Measurements from ENCODE around the gene CDK5R1.
"Not testable (repeated sequence)": the region's sequence is repeated elsewhere in the genome, so short reads cannot be mapped to it uniquely, and the experiment has no call there.

CDK5R1 gene

DNA sequence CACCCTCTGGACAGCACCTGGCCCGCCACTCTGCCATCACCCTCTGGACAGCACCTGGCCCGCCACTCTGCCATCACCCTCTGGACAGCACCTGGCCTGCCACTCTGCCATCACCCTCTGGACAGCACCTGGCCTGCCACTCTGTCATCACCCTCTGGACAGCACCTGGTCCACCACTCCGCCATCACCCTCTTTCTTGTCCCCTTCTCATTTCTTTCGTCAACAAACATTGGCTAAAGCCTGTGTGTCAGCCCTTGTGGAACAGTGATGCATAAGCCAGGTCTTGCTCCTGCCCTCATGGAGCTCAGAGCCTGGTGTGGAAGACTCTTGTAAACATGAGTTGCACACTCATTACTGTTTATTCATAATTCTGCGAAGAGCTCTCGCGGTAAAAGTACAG, 31.2 kb downstream of the CDK5R1 start:
- no peak for DNase-seq (ENCODE audit: low read depth)

DNA sequence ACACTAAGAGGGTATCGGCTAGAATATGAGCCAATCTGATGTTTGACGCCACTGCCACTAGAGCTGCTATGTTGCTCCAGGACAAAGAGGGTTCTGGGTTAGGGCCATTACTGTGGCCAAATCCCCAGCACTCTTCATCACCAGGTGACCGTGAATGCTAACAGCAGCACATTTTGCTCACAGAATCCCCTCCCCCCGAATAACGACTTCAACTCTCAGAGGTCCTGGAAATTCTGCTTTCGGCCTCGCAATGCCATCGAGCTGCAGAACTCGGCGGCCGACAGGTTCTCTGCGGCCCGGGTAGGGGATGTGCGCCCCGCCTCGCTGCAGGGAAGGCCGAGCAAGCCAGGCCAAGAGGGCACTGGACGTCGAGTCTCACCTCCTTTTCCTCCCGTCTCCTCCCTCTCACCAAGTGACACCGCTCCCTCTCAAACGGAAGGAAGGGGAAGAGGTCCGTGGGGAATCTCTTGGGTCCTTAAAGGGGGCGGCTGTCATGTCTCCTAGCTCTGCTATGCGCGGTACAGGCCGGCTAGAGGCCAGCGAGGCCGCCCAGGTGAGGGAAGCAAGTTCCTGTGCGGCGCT, 31.9 kb downstream of the CDK5R1 start:
- no peak for DNase-seq (ENCODE audit: low read depth)

GRCh38 chr17:32519228-32520103, 32.7 kb downstream of the CDK5R1 start:
- no peak for DNase-seq (ENCODE audit: low read depth)

DNA sequence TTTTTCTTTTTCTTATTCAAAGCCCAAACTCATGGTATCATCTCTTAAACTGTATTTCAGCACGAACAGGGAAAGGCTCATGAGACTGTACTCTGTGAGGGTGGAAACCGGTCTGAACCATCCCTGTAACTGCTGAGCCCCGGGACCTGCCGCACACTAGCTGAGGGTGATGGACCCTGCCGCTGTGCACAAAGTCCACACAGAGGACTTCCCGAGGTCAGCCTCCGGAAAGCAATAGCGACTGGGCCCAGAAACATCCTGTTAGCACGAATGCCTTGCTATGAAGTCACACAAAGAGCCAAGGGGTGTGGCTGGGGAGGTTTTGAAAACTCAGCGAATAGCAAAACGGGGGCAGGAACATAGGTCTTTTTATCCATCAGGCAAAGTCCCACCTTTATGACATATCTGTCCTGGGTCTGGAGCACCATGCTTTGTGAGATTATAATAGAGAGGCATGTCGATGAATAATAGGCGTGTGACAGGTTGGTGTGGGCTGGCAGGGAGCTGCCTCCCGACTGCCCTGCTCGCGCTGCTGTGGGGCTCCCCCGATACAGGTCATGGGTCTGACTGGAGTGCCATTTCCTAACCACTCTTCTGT, 33.4 kb downstream of the CDK5R1 start:
- no peak for DNase-seq (ENCODE audit: low read depth)

DNA sequence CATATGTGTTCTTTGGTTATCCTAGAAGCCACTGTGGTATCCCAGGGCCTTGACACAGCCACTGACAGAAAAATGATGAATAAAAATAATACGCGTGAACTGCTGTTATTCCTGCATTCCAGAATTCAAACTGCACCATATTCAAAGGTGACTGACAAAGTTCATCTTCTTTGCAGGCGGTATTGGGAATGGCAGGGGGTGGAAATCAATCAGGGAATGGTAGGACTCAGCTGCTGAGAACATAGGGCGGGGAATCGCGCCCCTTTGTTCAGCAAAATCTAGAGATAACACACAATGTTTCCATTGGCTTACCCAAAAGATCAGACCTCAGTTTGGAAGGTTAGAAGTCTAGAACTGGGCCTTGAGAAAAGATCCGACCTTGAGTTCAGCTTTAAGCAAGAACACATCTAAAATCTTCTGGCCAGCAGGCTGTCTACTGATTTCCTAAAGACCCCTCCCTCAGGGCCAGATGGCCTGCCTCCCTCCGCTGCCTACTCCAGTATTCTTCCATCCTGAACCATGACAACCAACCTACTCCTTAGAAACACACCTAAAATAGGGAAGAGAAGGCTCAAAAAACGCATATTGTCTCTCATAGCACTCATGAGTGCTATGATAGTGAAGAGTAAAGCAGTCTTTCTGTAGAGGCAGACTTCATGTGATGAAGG, 34.1 kb downstream of the CDK5R1 start:
- no peak for DNase-seq (ENCODE audit: low read depth)

DNA sequence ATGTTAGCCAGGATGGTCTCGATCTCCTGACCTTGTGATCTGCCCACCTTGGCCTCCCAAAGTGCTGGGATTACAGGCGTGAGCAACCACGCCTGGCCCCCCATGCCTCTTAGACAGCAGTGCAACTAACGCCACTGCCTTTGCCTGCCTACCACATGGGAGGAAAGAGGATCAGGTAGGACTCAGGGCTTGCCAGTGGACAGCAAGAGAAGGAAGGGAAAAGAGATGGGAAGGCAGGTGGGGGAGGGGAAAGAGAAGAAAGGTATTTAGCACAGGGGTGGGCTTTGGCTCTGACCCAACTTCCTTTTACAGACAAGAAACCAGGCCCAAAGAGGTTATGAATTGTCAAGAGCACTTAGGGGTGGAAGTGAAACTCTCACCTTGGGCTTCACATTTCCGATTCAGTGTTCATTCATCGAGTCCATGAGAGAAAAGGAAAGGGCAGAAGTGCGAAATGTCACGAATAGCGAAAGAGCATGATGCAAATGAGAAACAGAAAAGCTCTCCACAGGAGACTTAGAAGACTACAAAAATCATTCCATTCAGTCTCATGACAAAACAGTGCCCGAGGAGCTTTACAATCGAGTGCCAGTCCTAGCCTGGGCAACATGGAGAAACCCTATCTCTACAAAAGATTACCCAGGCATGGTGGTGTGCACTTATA, 36.4 kb downstream of the CDK5R1 start:
- DNase-seq (ENCODE audit: low read depth) = no peak

DNA sequence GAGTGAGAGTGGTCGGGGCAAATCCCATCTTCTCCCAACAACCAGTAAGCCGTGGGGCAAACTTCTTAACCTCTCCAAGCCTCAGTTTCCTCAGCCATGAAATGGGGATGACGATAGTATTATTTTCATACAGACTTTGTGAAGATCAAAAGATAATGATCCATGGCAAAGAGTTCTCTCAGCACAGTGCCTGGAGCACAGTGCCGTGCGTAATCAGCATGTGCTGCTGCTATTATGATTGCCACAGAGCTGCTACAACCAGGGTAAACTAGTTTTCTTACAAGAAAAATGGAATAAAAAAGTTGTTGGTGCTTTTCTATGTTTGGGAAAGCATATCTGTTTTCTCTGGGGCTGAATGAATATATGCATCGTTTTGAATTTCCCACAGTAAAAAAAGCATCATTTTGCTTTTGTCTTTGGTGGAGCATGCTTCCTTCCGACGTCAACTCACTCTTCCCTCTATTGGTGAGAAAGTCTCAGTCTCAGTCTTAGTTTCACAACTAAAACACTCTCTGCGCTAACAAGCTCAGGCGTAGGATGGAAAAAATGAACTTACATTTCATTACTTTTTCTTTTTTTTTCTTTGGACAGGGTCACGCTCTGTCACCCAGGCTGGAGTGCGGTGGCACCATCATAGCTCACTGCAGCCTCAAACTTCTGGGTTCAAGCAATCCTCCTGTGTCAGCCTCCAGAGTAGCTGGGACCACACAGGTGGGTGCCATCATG, 37.2 kb downstream of the CDK5R1 start:
- no peak for DNase-seq (ENCODE audit: low read depth)

DNA sequence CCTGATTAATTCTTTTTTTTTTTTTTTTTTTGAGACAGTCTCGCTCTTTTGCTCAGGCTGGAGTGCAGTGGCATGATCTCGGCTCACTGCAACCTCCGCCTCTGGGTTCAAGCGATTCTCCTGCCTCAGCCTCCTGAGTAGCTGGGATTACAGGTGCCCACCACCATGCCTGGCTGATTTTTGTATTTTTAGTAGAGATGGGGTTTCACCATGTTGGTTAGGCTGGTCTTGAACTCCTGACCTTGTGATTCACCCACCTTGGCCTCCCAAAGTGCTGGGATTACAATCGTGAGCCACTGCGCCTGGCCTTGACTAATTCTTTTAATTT, 37.7 kb downstream of the CDK5R1 start:
- DNase-seq (ENCODE audit: low read depth) = not testable (repeated sequence)

DNA sequence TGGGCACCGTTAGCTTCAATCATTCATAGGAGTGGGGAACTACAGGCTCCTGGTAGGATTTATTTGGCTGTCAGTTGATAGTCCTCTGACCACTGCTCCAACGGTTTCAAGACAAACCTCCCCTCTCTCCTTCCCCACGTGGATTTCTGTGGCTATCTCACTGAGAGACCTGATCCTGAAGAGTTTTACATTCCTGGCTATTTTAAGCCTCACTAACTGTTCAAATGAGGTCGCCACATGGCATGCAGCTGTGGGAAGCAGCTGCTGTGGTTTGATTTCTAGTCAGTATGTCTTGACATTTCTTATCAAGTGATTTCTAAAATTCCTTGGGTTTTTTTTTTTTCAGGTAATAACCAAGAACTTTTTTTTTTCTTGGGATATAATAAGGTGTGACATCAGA, 38.3 kb downstream of the CDK5R1 start:
- no peak for DNase-seq (ENCODE audit: low read depth)

- DNase-seq (ENCODE audit: low read depth) = no peak
Observed at GRCh38 chr17:32527146-32527545, 40.4 kb downstream of the CDK5R1 start.

GRCh38 chr17:32528825-32529224, 42.0 kb downstream of the CDK5R1 start:
- DNase-seq (ENCODE audit: low read depth) = no peak

DNA sequence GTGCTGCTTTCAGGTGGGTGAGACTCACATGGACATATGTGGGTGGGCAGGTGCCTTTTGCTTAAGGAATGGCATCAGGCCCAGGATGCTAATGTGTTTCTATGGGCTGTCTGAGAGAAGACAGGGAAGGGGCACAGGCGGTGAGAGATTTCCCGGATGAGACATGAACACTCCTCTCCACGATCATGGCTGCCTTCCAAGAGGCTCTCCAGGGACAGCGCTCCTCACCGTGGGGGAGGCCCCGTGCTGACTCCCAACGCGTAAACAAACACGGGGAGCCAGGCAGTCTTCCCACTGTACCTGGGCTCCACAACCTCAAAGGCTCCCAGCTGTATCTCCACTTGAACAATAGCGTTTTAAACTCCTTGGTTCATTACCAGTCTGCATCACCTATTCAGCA, 42.8 kb downstream of the CDK5R1 start:
- no peak for DNase-seq (ENCODE audit: low read depth)

DNA sequence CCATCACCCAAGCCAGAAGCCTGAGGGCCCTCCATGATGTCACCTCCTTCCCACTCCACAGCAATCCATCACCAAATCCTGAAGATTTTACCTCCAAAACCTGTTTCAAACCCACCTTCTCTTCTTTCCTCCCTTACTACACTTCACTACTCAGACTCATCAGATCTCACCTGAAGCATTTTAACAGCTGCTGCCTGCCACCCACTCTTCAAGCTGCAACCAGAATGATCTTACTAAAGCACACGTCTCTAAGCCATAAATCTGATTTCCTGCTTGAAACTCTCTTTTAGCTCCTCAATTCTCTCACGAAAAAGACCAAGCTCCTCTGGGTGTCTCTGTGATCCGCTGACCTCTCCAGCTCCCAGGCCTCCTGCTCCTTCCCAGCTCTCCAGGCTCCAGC, 46.5 kb downstream of the CDK5R1 start:
- no peak for DNase-seq (ENCODE audit: low read depth)

DNA sequence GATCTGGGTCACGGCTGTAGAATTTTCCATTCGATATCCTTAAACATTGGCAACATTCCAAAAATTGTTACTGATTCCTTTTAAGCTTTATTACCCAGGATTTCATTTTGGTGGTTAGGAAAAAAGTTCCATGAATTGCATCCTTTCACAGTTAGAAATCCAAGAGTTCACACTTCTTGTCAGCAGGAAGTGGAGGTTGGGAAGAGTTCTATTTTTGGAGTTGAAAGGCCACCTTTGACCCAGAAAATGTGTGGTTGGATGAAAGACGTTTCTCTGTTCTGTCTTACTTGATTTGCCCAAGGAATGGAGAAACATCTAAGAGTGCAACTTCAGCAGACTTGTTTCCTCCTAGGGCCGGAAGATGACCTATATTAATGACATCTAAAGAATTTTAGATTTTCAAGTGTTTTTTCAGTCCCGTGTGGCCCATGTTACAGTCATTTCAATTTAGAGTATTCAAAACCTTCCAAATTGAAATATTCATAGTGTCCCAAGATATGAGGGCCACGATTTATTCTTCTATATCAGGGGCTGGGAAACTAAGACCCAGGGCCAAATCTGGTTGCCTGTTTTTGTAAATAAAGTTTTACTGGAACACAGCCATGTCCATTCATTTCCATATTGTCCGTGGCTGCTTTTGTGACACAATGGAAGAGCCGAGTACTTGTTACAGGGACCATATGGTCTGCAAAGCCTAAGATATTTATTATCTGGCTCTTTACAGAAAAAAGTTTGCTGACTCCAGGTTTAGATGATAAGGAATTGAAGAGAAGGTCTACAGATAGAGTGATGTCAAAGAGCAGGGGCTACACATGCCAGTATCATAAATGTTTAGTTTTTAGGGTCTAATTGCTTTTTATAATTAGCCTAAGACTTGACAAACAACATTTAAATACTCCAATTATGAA, 50.2 kb downstream of the CDK5R1 start:
- DNase-seq (ENCODE audit: low read depth) = no peak

Data from CMK (cell line).